GM23338 (cell line): Measurements from ENCODE around the gene GCLM.

Source experiments
- CREB1 ChIP-seq: fragments of 250-450 bp; sonication (Bioruptor Pico); IDR thresholded peaks from 2 replicates; pipeline ENCODE4 v1.5.0; 2020; ENCODE audit warnings: low read depth, mild to moderate bottlenecking, moderate library complexity
- CTCF ChIP-seq, 2 experiments: fragments of 200-600 bp in 1 of 2; sonication (generic) in 1 of 2; conservative IDR thresholded peaks; 2 replicates each; pipeline versions ENCODE4 v1.5.1 to v1.6.1; 2016 to 2017; ENCODE audit warnings: antibody characterized with exemption in 2 of 2, low read depth in 2 of 2, mild to moderate bottlenecking in 2 of 2, moderate library complexity in 1 of 2
- ETS1 ChIP-seq: IDR thresholded peaks from 2 replicates; pipeline ENCODE4 v1.6.1; 2016; ENCODE audit warnings: antibody characterized with exemption
- EZH2 ChIP-seq: fragments of 200-600 bp; sonication (generic); IDR thresholded peaks from one replicate; pipeline ENCODE4 v1.8.0; 2017; ENCODE audit warnings: antibody characterized with exemption, mild to moderate bottlenecking, low read depth; ENCODE audit not compliant: unreplicated experiment
- EZH2phosphoT487 ChIP-seq: fragments of 200-600 bp; sonication (generic); IDR thresholded peaks from one replicate; pipeline ENCODE4 v1.8.1; 2018; ENCODE audit warnings: antibody characterized with exemption; ENCODE audit not compliant: unreplicated experiment
- JUNB ChIP-seq: IDR thresholded peaks from one replicate; pipeline ENCODE4 v1.6.1; 2016; ENCODE audit warnings: antibody characterized with exemption; ENCODE audit not compliant: unreplicated experiment
- NANOG ChIP-seq: IDR thresholded peaks from 2 replicates; pipeline ENCODE4 v1.6.1; 2016; ENCODE audit warnings: antibody characterized with exemption, borderline replicate concordance
- POLR2AphosphoS5 ChIP-seq: IDR thresholded peaks from 2 replicates; pipeline ENCODE4 v1.6.1; 2016; ENCODE audit warnings: antibody characterized with exemption, low read depth
- REST ChIP-seq: IDR thresholded peaks from one replicate; pipeline ENCODE4 v1.6.1; 2018; ENCODE audit warnings: antibody characterized with exemption; ENCODE audit not compliant: unreplicated experiment
- ZNF331 ChIP-seq: fragments of 250-450 bp; sonication (Bioruptor Pico); IDR thresholded peaks from 2 replicates; pipeline ENCODE4 v1.5.0; 2020; ENCODE audit warnings: low read depth, mild to moderate bottlenecking, moderate library complexity

GRCh38 chr1:93871366-93871765 lies 37.9 kb downstream of the GCLM start:
- TF ChIP-seq CREB1 (CRISPR knock-in tag) (no peak), CTCF (conservative IDR thresholded peaks at IDR 0.05; ENCODE audit: low read depth in 2 of 2) (no peak), EZH2 (no peak), EZH2phosphoT487 (no peak), POLR2AphosphoS5 (no peak), JUNB (no peak), ETS1 (no peak), ZNF331 (CRISPR knock-in tag) (no peak), NANOG (no peak), REST (no peak)
